Loucy (cell line): Measurements from ENCODE around the gene CCDC138.
A peak's percentile ranks its signal among the peaks of the same experiment; 100 is the strongest.

Experiments
- H2AFZ ChIP-seq: fragments of 200-600 bp; sonication (generic); 2 replicates; pipeline ENCODE4 v1.6.0; 2016; ENCODE audit warnings: antibody characterized with exemption, mild to moderate bottlenecking, low read length, moderate library complexity
- H3F3A ChIP-seq: fragments of 200-600 bp; 2 replicates; pipeline ENCODE4 v1.6.0; 2016; ENCODE audit warnings: antibody characterized with exemption, low read depth, mild to moderate bottlenecking
- H3K27me3 ChIP-seq: fragments of 200-600 bp; sonication (generic); 2 replicates; pipeline ENCODE4 v1.6.1; 2014; ENCODE audit warnings: low read length, mild to moderate bottlenecking; ENCODE audit not compliant: insufficient read depth, poor library complexity, severe bottlenecking
- H3K36me3 ChIP-seq: fragments of 200-600 bp; sonication (generic); 2 replicates; pipeline ENCODE4 v1.6.1; 2016; ENCODE audit warnings: low read length; ENCODE audit not compliant: insufficient read depth
- H3K4me1 ChIP-seq: fragments of 200-600 bp; sonication (generic); 2 replicates; pipeline ENCODE4 v1.5.1; 2014; ENCODE audit warnings: low read length, mild to moderate bottlenecking; ENCODE audit not compliant: insufficient read depth, poor library complexity, severe bottlenecking
- H3K4me2 ChIP-seq: fragments of 200-600 bp; sonication (generic); 2 replicates; pipeline ENCODE4 v1.6.0; 2014; ENCODE audit warnings: antibody characterized with exemption, low read length, low read depth, mild to moderate bottlenecking; ENCODE audit not compliant: poor library complexity, severe bottlenecking
- H3K4me3 ChIP-seq: fragments of 200-600 bp; sonication (generic); 2 replicates; pipeline ENCODE4 v1.5.1; 2014; ENCODE audit warnings: low read length, mild to moderate bottlenecking, mixed read lengths; ENCODE audit not compliant: poor library complexity, severe bottlenecking
- H3K79me2 ChIP-seq: fragments of 200-600 bp; sonication (generic); 2 replicates; pipeline ENCODE4 v1.6.1; 2014; ENCODE audit warnings: low read length; ENCODE audit not compliant: insufficient read depth
- H3K9ac ChIP-seq: fragments of 200-600 bp; sonication (generic); 2 replicates; pipeline ENCODE4 v1.6.0; 2014; ENCODE audit warnings: mild to moderate bottlenecking, low read depth, low read length, moderate library complexity; ENCODE audit not compliant: poor library complexity, severe bottlenecking
- H3K9me2 ChIP-seq: fragments of 200-600 bp; sonication (generic); replicated peaks from 2 replicates; pipeline ENCODE4 v1.6.1; 2016; ENCODE audit warnings: low read depth, low read length, mixed read lengths
- H3K9me3 ChIP-seq: fragments of 200-600 bp; sonication (generic); 2 replicates; pipeline ENCODE4 v1.6.1; 2014; ENCODE audit warnings: mild to moderate bottlenecking, antibody characterized with exemption, low read length, low read depth; ENCODE audit not compliant: insufficient read depth
- H4K20me1 ChIP-seq: fragments of 200-600 bp; sonication (generic); 2 replicates; pipeline ENCODE4 v1.6.0; 2014; ENCODE audit warnings: antibody characterized with exemption, low read length, mild to moderate bottlenecking; ENCODE audit not compliant: insufficient read depth, poor library complexity, severe bottlenecking
- CTCF ChIP-seq: fragments of 200-600 bp; sonication (generic); conservative IDR thresholded peaks from 2 replicates; pipeline ENCODE4 v1.5.1; 2014; ENCODE audit warnings: mild to moderate bottlenecking, antibody characterized with exemption, low read length
- EZH2phosphoT487 ChIP-seq: fragments of 200-600 bp; IDR thresholded peaks from 2 replicates; pipeline ENCODE4 v1.6.1; 2018; ENCODE audit warnings: antibody characterized with exemption, mild to moderate bottlenecking, moderate library complexity, borderline replicate concordance

CCDC138 gene

GRCh38 chr2:108787216-108787541 is 608 bp downstream of the CCDC138 start:
- H4K20me1 ChIP-seq: no peaks in the 10 kb centered on the region
- no peak for TF ChIP-seq EZH2phosphoT487
- no peak for TF ChIP-seq CTCF
- peaks cover 29% of the 10 kb centered on the region for H3K36me3 ChIP-seq
- peak overlapping the region; percentile 93 for H3K4me2 ChIP-seq
- H3K4me3 ChIP-seq: peak overlapping the region; percentile 83
- no peaks in the 10 kb centered on the region for H3K27me3 ChIP-seq
- peaks cover 37% of the 10 kb centered on the region for H3K79me2 ChIP-seq
- no peaks in the 10 kb centered on the region for H3K9me3 ChIP-seq
- H2AFZ ChIP-seq: peak overlapping the region; percentile 80; the same call in 1 of the 2 replicates
- 0 out of 2 replicates have a peak, but pooled peaks cover 3% of the 10 kb centered on the region for H3F3A ChIP-seq
- H3K4me1 ChIP-seq: peaks cover 14% of the 10 kb centered on the region
- H3K9me2 ChIP-seq: no peaks in the 10 kb centered on the region
- peak overlapping the region; percentile 77 for H3K9ac ChIP-seq

GRCh38 chr2:108803045-108803736 is 16.6 kb downstream of the CCDC138 start:
- H3K4me2 ChIP-seq: no peak overlapping the region
- peaks cover 59% of the 10 kb centered on the region; the same call in 1 of the 2 replicates for H3K36me3 ChIP-seq
- H2AFZ ChIP-seq: no peak overlapping the region
- H3K9me3 ChIP-seq: no peaks in the 10 kb centered on the region
- 0 out of 2 replicates have a peak, but pooled peaks cover 3% of the 10 kb centered on the region for H3F3A ChIP-seq
- H4K20me1 ChIP-seq: no peaks in the 10 kb centered on the region
- no peaks in the 10 kb centered on the region for H3K9me2 ChIP-seq
- no peaks in the 10 kb centered on the region for H3K4me1 ChIP-seq
- no peak for TF ChIP-seq CTCF
- TF ChIP-seq EZH2phosphoT487: no peak
- H3K79me2 ChIP-seq: 0 out of 2 replicates have a peak, but pooled peaks cover 3% of the 10 kb centered on the region
- H3K4me3 ChIP-seq: no peak overlapping the region
- H3K9ac ChIP-seq: no peak overlapping the region
- H3K27me3 ChIP-seq: no peaks in the 10 kb centered on the region

- H3K4me1 ChIP-seq: no peaks in the 10 kb centered on the region
- no peak overlapping the region for H3K4me3 ChIP-seq
- H4K20me1 ChIP-seq: no peaks in the 10 kb centered on the region
- H3K9ac ChIP-seq: no peak overlapping the region
- no peak overlapping the region for H3K4me2 ChIP-seq
- no peaks in the 10 kb centered on the region for H3F3A ChIP-seq
- no peaks in the 10 kb centered on the region for H3K27me3 ChIP-seq
- no peak for TF ChIP-seq CTCF
- no peak for TF ChIP-seq EZH2phosphoT487
- no peak overlapping the region for H2AFZ ChIP-seq
- H3K9me3 ChIP-seq: peaks cover 18% of the 10 kb centered on the region; the same call in 1 of the 2 replicates
- peaks cover 64% of the 10 kb centered on the region; the same call in 1 of the 2 replicates for H3K36me3 ChIP-seq
- H3K9me2 ChIP-seq: no peaks in the 10 kb centered on the region
- H3K79me2 ChIP-seq: peaks cover 21% of the 10 kb centered on the region; the same call in 1 of the 2 replicates
Observed at GRCh38 chr2:108805032-108805431, 18.5 kb downstream of the CCDC138 start.
